ENCODE measurements around the gene PDE6A.

- TF ChIP-seq EZH2 (IDR thresholded peaks at IDR 0.05; ENCODE audit: borderline replicate concordance) (no peak), CTCF (IDR thresholded peaks at IDR 0.05; ENCODE audit: poor library complexity) (no peak)
Measured at GRCh38 chr5:149847611-149848010, 97.0 kb downstream of the PDE6A start.

Measured in hepatocyte (in vitro differentiated cells).